Right forelimb (tissue), 1 donor: ENCODE data around the gene GRB10.

ENCODE experiments used
- DNase-seq: peaks from one replicate; pipeline ENCODE4 v3.0.0-alpha.2; 2018

GRB10 gene

GRCh38 chr7:50651271-50651989 lies 131.3 kb downstream of the GRB10 start:
- DNase-seq = peak; percentile 19

GRCh38 chr7:50650057-50650664 lies 132.5 kb downstream of the GRB10 start:
- DNase-seq = peak; percentile 2

DNA sequence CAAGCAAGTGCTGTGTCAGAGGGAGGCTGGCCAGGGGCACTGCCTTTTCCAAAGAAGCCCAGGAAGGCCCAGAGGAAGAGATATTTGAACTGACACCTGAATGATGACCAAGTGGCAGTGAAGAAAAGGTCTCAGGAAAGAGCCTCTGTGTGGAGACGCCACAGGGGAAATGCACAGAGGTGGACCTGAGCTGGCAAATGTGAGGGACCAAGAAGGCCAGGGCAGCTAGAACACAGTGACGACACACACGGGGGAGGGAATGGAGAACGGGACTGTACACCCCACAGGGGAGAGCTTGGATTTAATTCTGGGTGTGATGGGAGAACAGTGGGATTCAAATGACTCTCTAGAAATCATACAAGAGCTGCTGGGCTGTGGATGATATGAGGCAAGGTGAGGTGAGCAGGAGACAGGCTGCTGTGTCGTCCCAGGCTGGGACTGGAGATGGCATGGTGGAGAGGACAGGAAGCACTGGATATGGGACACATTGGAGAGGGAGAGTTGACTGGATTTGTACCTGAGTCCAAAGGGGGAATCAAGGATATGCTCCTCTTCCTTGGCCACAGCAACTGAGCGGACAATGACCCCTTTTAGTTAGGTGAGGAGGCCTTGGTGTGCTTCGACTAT lies 133.3 kb downstream of the GRB10 start:
- peak; percentile 21 for DNase-seq

DNA sequence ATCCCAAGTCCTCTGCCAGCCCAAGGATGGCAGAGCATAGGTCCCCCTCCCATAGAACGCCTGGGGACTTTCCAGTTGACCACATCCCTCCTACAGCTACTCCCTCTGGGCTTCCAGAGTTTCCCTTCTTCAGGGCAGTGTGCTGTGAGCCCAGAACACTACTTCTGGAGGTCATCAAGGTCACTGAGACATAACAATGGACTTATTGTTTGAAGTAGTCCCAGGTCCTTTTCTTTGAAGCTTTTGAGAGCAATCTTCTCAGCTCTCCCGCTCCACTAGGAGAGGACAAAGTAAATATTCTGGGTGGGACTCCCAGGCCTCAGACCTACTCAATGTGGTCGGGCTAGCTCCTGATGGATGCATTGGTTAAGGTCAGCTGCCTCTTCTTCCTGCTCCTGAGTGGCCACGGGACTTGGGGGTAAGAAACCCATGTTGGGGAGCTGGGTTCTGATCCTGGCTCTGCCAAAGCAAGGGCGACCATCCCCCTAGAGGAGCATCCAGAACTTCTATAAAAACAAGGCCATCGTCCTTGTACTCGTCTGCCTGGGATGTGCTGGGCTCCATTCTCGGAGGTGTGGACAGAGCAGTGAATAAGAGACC lies 134.0 kb downstream of the GRB10 start:
- no peak for DNase-seq

- DNase-seq = no peak
Observed at GRCh38 chr7:50648076-50648475, 134.6 kb downstream of the GRB10 start.

DNA sequence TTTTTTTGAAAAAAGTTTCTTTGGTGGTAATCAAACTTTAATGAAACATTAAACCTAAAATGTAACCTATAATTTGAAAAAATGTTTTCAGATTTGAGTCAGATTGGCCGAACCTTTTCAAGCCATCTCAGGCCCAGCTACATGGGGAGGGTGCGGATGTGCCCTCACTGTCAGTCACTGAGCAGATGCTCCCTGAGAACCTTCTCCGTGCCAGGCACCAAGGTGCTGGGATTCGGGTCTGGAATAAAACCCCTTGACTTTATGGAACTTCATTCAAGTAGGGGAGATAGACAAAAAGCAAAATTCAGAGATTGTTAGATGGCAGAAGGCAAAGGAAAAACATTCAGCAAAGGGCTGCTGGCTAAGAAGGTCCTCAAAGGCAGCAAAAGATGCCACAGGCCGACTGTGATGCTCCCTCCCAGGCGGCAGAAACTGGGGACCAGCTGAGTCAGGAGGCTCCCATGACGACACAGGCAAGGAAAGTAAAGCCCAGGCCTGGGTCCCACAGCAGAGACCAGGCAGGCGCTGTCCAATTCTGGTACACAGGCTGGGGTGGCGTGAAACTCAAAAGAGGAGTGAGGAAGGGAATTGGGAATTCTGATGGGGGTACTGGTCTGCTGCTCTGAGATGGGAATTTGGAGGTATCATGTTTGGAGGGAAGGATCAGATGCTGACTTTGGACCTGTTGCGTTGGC lies 135.3 kb downstream of the GRB10 start:
- peak; percentile 4 for DNase-seq

DNA sequence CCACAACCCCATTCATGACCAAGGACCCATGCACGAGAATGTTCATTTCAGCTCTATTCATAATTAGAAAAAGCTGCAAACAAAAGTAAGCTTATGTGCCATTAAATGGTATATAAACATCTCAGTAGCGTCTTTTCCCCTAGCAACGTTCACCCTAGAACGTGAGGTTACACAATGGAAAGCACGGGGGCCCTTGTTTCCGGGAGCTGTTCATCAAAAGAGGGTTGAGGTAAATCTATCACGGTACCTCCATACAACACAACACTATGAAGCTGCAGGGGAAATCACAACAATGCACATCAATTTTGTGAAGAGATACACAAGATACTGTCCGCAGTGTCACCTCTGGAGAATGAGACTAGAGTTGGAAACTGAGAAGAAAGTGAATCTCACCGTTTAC lies 136.6 kb downstream of the GRB10 start:
- peak; percentile 3 for DNase-seq

GRCh38 chr7:50645186-50645585 lies 137.5 kb downstream of the GRB10 start:
- DNase-seq = peak; percentile 1

GRCh38 chr7:50644586-50644985 lies 138.1 kb downstream of the GRB10 start:
- peak; percentile 13 for DNase-seq

GRCh38 chr7:50644114-50644513 lies 138.6 kb downstream of the GRB10 start:
- DNase-seq = no peak

DNA sequence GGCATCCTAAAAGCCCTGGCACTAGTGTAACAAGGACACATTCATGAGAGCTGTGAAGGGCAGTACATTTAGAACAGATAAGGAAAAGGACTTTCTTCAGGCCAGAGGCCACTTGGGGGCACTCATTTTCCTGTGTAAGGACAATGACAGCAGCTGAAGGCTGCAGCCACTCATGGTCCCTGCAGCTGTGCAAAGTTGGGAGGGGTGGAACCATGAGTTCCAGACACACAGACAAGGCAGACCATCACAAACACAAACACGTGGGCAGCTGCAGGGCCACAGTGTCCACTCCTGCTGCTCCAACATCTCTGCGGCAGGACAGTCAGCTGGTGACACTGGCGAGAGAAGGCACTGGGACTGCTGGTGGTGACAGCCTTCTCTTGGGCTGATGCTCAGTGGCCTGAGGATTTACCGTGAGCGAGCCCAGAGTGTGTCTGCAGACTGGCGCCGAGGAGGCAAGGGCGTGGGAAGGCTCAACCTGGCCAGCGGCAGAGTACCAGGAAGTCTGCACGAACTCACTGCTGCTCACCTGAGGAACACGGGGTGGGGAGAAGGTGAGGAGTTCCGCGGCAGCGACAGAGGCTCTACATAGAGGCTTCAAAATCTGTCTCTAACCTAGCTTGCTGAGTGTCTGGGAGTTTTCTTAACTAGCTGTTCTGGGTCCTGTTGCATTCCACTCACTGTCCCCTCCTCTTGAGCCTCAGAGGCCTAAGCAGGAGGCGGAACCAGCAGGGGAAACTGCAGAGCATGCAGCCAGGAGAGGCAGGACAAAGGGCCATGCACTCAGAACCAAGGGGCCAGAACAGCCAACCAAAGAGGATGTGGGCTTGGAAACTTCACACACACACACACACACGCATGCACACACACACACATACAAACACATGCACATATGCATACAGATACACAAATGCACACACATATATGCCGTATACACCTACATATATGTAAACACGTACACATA lies 141.0 kb downstream of the GRB10 start:
- peak; percentile 38 for DNase-seq

- DNase-seq = peak; percentile 2
Observed at GRCh38 chr7:50640779-50641178, 141.9 kb downstream of the GRB10 start.

DNA sequence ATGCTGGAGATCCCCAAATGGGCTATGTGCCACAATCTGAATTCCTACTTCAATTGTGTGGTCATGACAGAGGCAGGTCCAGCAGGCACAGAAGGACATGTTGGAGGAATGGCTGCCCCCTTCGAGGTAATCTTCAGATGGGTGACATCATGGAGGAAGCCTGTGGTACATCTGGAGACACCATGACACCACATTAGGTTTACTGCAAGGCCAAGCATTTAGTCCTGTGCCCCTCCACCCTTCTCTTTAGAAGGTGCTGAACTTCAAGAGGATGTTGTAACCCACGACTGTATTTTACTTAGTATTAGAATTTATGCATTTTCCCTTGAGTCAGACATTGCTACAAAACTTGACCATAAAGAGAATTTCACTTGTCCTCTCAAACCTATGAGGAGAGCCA lies 142.4 kb downstream of the GRB10 start:
- DNase-seq = peak; percentile 12

GRCh38 chr7:50637725-50638643 lies 144.7 kb downstream of the GRB10 start:
- DNase-seq = no peak

DNA sequence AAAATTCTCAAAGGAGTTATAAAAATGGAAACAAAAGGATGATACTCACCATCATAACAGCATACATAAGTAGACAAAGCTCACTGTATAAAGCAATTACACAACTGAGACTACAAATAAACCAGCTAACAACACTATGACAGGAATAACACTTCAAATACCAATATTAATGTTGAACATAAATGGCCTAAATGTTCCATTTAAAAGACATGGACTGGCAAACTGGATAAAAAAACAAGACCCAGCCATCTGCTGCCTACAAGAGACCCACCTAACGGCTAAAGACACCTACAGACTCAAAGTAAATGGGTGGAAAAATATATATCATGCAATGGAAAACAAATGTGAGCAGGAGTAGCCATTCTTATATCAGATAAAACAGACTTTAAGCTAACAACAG lies 148.3 kb downstream of the GRB10 start:
- no peak for DNase-seq

DNA sequence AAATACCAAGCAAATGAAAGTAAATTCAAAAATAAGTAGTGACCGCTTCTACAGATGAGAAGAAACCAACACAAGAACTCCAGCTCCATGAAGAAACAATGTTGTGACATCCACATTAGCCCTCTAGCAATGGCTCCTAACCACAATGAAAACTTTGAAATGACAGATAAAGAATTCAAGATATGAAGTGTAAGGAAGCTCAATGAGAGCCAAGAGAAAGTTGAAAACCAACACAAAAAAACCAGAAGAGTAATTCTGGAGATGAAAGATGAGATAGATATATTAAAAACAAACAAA lies 149.3 kb downstream of the GRB10 start:
- no peak for DNase-seq

- peak; percentile 34 for DNase-seq
Observed at GRCh38 chr7:50632561-50633413, 149.9 kb downstream of the GRB10 start.

- DNase-seq = peak; percentile 20
Observed at GRCh38 chr7:50631639-50632038, 151.1 kb downstream of the GRB10 start.

GRCh38 chr7:50631100-50631499 lies 151.6 kb downstream of the GRB10 start:
- no peak for DNase-seq
